Measurements from ENCODE around the gene TSHZ2. TPM values are rescaled to one million over a fixed set of nuclear protein-coding genes. Genes with fewer than 3 reads are reported as not detected.

The TSHZ2 gene
- total and polyA plus RNA-seq, 2 donors (not counting 3 experiments of a cell fraction or from before 2014, with no cell fraction given) = not detected

- no peak overlapping the region for H3K4me3 ChIP-seq (replicated peaks in 1 of 3; ENCODE audit: insufficient read depth in 1 of 3, low read depth in 1 of 3, low read length in 3 of 3)
- H3K9ac ChIP-seq (replicated peaks; ENCODE audit: extremely low read depth, insufficient read depth, low read length) = no peak overlapping the region
- dilution Hi-C loops (cut with MboI; ENCODE audit: extremely low pct_ligation_motif_present, low sequenced_read_pairs) (no loop called here), intact Hi-C loops (cut with micrococcal nuclease) (no loop called here)
- H2AFZ ChIP-seq (ENCODE audit: low read depth, low read length) = no peak overlapping the region
- no peaks in the 10 kb centered on the region for H3K9me3 ChIP-seq (replicated peaks; ENCODE audit: control insufficient read depth, insufficient read depth, low read length)
- no peaks in the 10 kb centered on the region for H4K20me1 ChIP-seq (replicated peaks; ENCODE audit: control insufficient read depth, extremely low read depth, insufficient read depth, low read length)
- H3K27me3 ChIP-seq (ENCODE audit: control insufficient read depth in 2 of 2, insufficient read depth in 2 of 2, low read length in 2 of 2) = no peaks in the 10 kb centered on the region
- no peaks in the 10 kb centered on the region for H3K9me1 ChIP-seq (replicated peaks; ENCODE audit: control insufficient read depth, extremely low read depth, insufficient read depth, low read length)
- CTCF ChIA-PET = no interaction called here
- TF ChIP-seq POLR2AphosphoS5 (IDR thresholded peaks at IDR 0.05; ENCODE audit: insufficient read depth, low read depth, low read length) (no peak), POLR2A (IDR thresholded peaks at IDR 0.05; ENCODE audit: low read depth, low read length) (no peak), MYC (IDR thresholded peaks at IDR 0.05; ENCODE audit: low read depth, low read length) (no peak), CTCF (IDR thresholded peaks at IDR 0.05; ENCODE audit: extremely low read depth in 1 of 2, insufficient read depth in 1 of 2, low read depth in 1 of 2, low read length in 2 of 2) (no peak), EZH2 (IDR thresholded peaks at IDR 0.05; ENCODE audit: borderline replicate concordance, low read depth, low read length, severe bottlenecking) (no peak)
- H3K4me2 ChIP-seq (ENCODE audit: insufficient read depth, low read length) = no peak overlapping the region
- H3K27ac ChIP-seq (ENCODE audit: insufficient read depth, low read depth, low read length) = no peak overlapping the region
- no peak for FAIRE-seq
- BruUV-seq (replicated peaks) = no TSS peak
- no peaks in the 10 kb centered on the region for H3K79me2 ChIP-seq (ENCODE audit: control insufficient read depth, insufficient read depth, low read length)
- no peaks in the 10 kb centered on the region for H3K4me1 ChIP-seq (ENCODE audit: control insufficient read depth, extremely low read depth, insufficient read depth, low read length)
- POLR2A ChIA-PET = no interaction called here
- DNase-seq (ENCODE audit: low read depth, low spot score) = no peak
- no peaks in the 10 kb centered on the region for H3K36me3 ChIP-seq (ENCODE audit: control insufficient read depth in 2 of 2, extremely low read depth in 1 of 2, insufficient read depth in 2 of 2, low read length in 2 of 2)
Observed at GRCh38 chr20:53205046-53205445, 232.9 kb downstream of the TSHZ2 start.

- CTCF ChIA-PET = interaction anchor here (1.2 kb wide), 2 partner anchors 12 to 896 kb away, joined by 5 to 6 read pairs; no protein-coding TSS in a partner anchor
- no TSS peak for BruUV-seq (replicated peaks)
- TF ChIP-seq POLR2A (IDR thresholded peaks at IDR 0.05; ENCODE audit: low read depth, low read length) (no peak), POLR2AphosphoS5 (IDR thresholded peaks at IDR 0.05; ENCODE audit: insufficient read depth, low read depth, low read length) (no peak), JUN (IDR thresholded peaks at IDR 0.05; ENCODE audit: borderline replicate concordance, insufficient read depth, insufficient read length, low read depth) (no peak), EZH2 (IDR thresholded peaks at IDR 0.05; ENCODE audit: borderline replicate concordance, low read depth, low read length, severe bottlenecking) (no peak), GATA2 (IDR thresholded peaks at IDR 0.05; ENCODE audit: insufficient read depth, insufficient read length, low read depth, low read length) (no peak)
- H3K27me3 ChIP-seq (ENCODE audit: control insufficient read depth in 2 of 2, insufficient read depth in 2 of 2, low read length in 2 of 2) = no peaks in the 10 kb centered on the region
- FAIRE-seq (no peak), DNase-seq (ENCODE audit: low read depth, low spot score) (no peak)
- no peaks in the 10 kb centered on the region for H4K20me1 ChIP-seq (replicated peaks; ENCODE audit: control insufficient read depth, extremely low read depth, insufficient read depth, low read length)
- no peak overlapping the region for H2AFZ ChIP-seq (ENCODE audit: low read depth, low read length)
- H3K9ac ChIP-seq (replicated peaks; ENCODE audit: extremely low read depth, insufficient read depth, low read length) = no peak overlapping the region
- POLR2A ChIA-PET = no interaction called here
- no peaks in the 10 kb centered on the region for H3K79me2 ChIP-seq (ENCODE audit: control insufficient read depth, insufficient read depth, low read length)
- H3K9me1 ChIP-seq (replicated peaks; ENCODE audit: control insufficient read depth, extremely low read depth, insufficient read depth, low read length) = no peaks in the 10 kb centered on the region
- no peak overlapping the region for H3K4me2 ChIP-seq (ENCODE audit: insufficient read depth, low read length)
- H3K4me3 ChIP-seq (replicated peaks in 1 of 3; ENCODE audit: insufficient read depth in 1 of 3, low read depth in 1 of 3, low read length in 3 of 3) = no peak overlapping the region
- H3K27ac ChIP-seq (ENCODE audit: insufficient read depth, low read depth, low read length) = no peak overlapping the region
- H3K9me3 ChIP-seq (replicated peaks; ENCODE audit: control insufficient read depth, insufficient read depth, low read length) = no peaks in the 10 kb centered on the region
- no peaks in the 10 kb centered on the region for H3K4me1 ChIP-seq (ENCODE audit: control insufficient read depth, extremely low read depth, insufficient read depth, low read length)
- dilution Hi-C loops (cut with MboI; ENCODE audit: extremely low pct_ligation_motif_present, low sequenced_read_pairs) = no loop called here
- no peaks in the 10 kb centered on the region for H3K36me3 ChIP-seq (ENCODE audit: control insufficient read depth in 2 of 2, extremely low read depth in 1 of 2, insufficient read depth in 2 of 2, low read length in 2 of 2)
- intact Hi-C loops (cut with micrococcal nuclease) = no loop called here
Observed at GRCh38 chr20:53208110-53208832, 236.1 kb downstream of the TSHZ2 start.
